ENCODE results near the gene PPP2R2C.

DNA sequence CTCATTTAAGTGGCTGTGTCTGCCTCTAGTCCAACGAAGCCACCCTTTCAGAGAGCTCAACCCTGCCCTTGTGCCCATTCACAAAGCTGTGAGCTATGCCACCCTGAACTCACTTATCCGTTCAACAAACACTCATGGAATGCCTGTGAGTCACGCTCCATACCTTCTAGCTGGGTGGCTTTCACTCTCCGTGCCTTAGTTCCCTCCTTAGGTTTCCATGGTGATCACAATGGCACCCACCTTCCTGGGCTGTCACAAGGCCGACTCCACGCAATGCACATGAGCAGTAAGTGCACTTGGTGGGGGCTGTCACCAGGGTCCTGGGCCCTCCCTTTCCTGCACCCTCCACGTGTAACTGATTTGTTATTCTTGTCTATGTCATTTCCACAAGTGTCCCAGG, 37.2 kb upstream of the PPP2R2C start:
- TF ChIP-seq CTCF (IDR thresholded peaks at IDR 0.05 in 2 of 3, conservative IDR thresholded peaks at IDR 0.05 in 1 of 3; ENCODE audit: insufficient read depth in 2 of 3, low read depth in 1 of 3, low read length in 3 of 3) (no peak), REST (IDR thresholded peaks at IDR 0.05; ENCODE audit: borderline replicate concordance) (no peak), REST (CRISPR knock-in tag; IDR thresholded peaks at IDR 0.05; ENCODE audit: low read depth) (no peak), RAD21 (CRISPR knock-in tag; conservative IDR thresholded peaks at IDR 0.05 in 1 of 2, IDR thresholded peaks at IDR 0.05 in 1 of 2) (no peak), XRCC5 (IDR thresholded peaks at IDR 0.05; ENCODE audit: low read depth, low read length) (no peak)
